ENCODE results near the gene SAA2.

DNA sequence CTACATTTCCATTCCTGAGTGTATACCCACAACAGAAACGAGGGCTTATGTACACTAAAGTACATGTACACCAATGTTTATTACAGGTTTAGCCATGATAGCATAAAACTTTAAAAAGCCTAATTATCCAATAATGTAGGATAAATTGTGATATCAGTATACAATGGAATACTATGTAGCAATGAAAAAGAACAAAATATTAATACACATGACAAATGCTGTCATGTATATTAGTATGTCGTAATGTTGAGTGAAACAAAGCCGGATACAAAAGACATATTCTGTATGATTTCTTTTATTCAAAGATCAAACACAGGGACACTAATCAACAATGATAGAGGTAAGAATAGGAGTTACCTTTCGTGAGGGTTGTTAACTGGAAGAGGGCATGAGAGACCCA lies 14.6 kb downstream of the SAA2 start:
- no peak for TF ChIP-seq CTCF (conservative IDR thresholded peaks at IDR 0.05 in 1 of 2, IDR thresholded peaks at IDR 0.05 in 1 of 2; ENCODE audit: low read depth in 1 of 2, low read length in 2 of 2)
- no peak for TF ChIP-seq EZH2 (IDR thresholded peaks at IDR 0.05; ENCODE audit: low read length, missing control alignments)

Data from fibroblast of lung (primary cell).